Natural killer cell (primary cell): ENCODE measurements around the gene EIF3A. TPM values are rescaled to one million over a fixed set of nuclear protein-coding genes. Genes with fewer than 3 reads are reported as not detected.

ENCODE experiments used
- ATAC-seq, 3 donors: fragments of 150-1000 bp in 2 of 3; fragments of 200-7000 bp in 1 of 3; cut with Tn5 transposase; 1 replicate in 1 of 3; 2 replicates in 2 of 3; pipeline ENCODE4 v1.10.0; 2021; ENCODE audit warnings: mild to moderate bottlenecking in 2 of 3, moderate library complexity in 2 of 3
- DNase-seq, 2 donors: peaks; one replicate each; pipeline versions ENCODE4 v3.0.0 to v3.0.0-alpha.2; 2013 to 2021; ENCODE audit warnings: mixed read lengths in 1 of 2
- H3K27ac ChIP-seq: one replicate; pipeline ENCODE4 v1.5.1; 2013; ENCODE audit warnings: mild to moderate bottlenecking, low read length
- H3K27me3 ChIP-seq: one replicate; pipeline ENCODE4 v1.6.1; 2013; ENCODE audit warnings: low read length; ENCODE audit not compliant: control insufficient read depth, insufficient read depth
- H3K36me3 ChIP-seq: one replicate; pipeline ENCODE4 v1.6.1; 2013; ENCODE audit warnings: low read length; ENCODE audit not compliant: control insufficient read depth, insufficient read depth
- H3K4me1 ChIP-seq: one replicate; pipeline ENCODE4 v1.6.1; 2013; ENCODE audit warnings: low read length; ENCODE audit not compliant: control insufficient read depth, insufficient read depth
- H3K4me3 ChIP-seq: one replicate; pipeline ENCODE4 v1.5.1; 2013; ENCODE audit warnings: low read length
- H3K9me3 ChIP-seq: one replicate; pipeline ENCODE4 v1.6.1; 2013; ENCODE audit warnings: low read length; ENCODE audit not compliant: control insufficient read depth, insufficient read depth
- H3K27ac Mint-ChIP-seq, 2 donors: one replicate each; pipeline ENCODE4 v1.8.0; 2022; ENCODE audit warnings: mild to moderate bottlenecking in 2 of 2, mixed read lengths in 2 of 2, moderate library complexity in 1 of 2
- H3K27me3 Mint-ChIP-seq, 2 donors: one replicate each; pipeline ENCODE4 v1.8.0; 2022; ENCODE audit warnings: low read depth in 2 of 2, mixed read lengths in 2 of 2
- H3K36me3 Mint-ChIP-seq: one replicate; pipeline ENCODE4 v1.8.0; 2022; ENCODE audit warnings: mixed read lengths
- H3K4me1 Mint-ChIP-seq, 2 donors: one replicate each; pipeline ENCODE4 v1.8.0; 2022; ENCODE audit warnings: mixed read lengths in 2 of 2
- H3K4me3 Mint-ChIP-seq: one replicate; pipeline ENCODE4 v1.8.0; 2022; ENCODE audit warnings: mild to moderate bottlenecking, moderate library complexity, mixed read lengths
- H3K9me3 Mint-ChIP-seq, 2 donors: one replicate each; pipeline ENCODE4 v1.8.0; 2022; ENCODE audit warnings: mixed read lengths in 2 of 2
- WGBS: methylation state at CpG from one replicate; pipeline ENCODE4 v1.1.7; 2013; ENCODE audit warnings: missing lambda C conversion rate; ENCODE audit not compliant: insufficient coverage; 5-methylcytosine and 5-hydroxymethylcytosine counted together
- intact Hi-C: fragments of 100-400 bp; cut with micrococcal nuclease; formaldehyde crosslinking; loops from one replicate; pipeline ENCODE4 v1.14.2; 2022
- total RNA-seq, 4 donors: library from RNA; stranded (reverse); fragments of 120-200 nt in 1 of 4; gene quantifications; one replicate each; pipeline versions ENCODE4 v1.2.3 to v1.2.4, GENCODE V29; 2013 to 2022
- TF ChIP-seq, protein P1 (sequence below): fragments of 200-600 bp; IDR thresholded peaks from one replicate; pipeline ENCODE4 v1.8.0; 2022; ENCODE audit warnings: antibody characterized with exemption

The EIF3A gene
- total RNA-seq, 3 donors from 2014 or later (not counting 1 experiment from before 2014, with no cell fraction given) = 102 to 115 (median 110) TPM

DNA sequence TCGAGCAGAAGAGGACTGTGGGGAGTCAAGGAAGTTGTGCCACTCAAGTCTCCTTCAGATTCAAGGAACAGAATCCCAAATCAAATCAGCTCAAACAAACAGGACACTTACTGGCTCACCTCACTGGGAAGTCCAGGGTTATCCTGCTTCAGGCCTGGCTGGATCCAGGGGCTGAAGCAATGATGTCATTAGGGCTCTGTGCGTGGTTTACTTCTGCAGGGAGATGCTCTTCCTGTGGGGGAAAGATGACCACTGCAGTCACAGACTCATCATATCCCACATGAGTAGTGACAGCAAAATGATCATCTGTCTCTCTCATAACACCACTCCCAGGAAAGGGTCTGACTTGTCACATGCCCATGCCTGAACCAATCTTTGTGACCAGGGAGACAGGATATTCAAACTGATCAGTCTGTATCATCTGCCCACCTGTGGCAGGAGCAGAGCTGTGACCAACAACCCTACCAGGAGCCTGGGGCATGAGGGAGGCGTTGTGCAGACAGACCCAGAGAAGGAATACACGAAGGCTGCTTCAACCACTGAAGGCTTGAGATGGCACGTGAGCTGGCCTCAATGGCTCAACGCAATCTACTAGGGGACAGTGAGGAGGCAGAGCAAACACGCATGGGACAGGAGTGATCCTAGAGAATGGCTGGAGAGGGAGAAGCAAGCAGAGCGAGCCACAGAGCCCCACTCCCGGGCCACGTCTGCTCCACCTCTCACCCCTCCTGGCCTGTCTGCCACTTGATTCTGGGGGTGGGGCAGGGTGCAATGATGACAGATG, 78.7 kb downstream of the EIF3A start:
- Mint-ChIP-seq H3K4me1 (no peaks in the 10 kb centered on the region), H3K27ac (no peak overlapping the region), H3K4me3 (no peak overlapping the region), H3K9me3 (no peaks in the 10 kb centered on the region), H3K27me3 (peaks cover 14 to 18% of the 10 kb centered on the region in 2 donors), H3K36me3 (no peaks in the 10 kb centered on the region)
- intact Hi-C loops = no loop called here
- Histone ChIP-seq H3K27me3 (peaks cover 2% of the 10 kb centered on the region), H3K4me3 (no peak overlapping the region), H3K9me3 (no peaks in the 10 kb centered on the region), H3K36me3 (no peaks in the 10 kb centered on the region), H3K27ac (no peak overlapping the region), H3K4me1 (no peaks in the 10 kb centered on the region)
- ATAC-seq = no peak
- no peak for DNase-seq
- WGBS = 86% methylated on average over 8 of the region's 10 CpGs
- TF ChIP-seq, protein P1, sequence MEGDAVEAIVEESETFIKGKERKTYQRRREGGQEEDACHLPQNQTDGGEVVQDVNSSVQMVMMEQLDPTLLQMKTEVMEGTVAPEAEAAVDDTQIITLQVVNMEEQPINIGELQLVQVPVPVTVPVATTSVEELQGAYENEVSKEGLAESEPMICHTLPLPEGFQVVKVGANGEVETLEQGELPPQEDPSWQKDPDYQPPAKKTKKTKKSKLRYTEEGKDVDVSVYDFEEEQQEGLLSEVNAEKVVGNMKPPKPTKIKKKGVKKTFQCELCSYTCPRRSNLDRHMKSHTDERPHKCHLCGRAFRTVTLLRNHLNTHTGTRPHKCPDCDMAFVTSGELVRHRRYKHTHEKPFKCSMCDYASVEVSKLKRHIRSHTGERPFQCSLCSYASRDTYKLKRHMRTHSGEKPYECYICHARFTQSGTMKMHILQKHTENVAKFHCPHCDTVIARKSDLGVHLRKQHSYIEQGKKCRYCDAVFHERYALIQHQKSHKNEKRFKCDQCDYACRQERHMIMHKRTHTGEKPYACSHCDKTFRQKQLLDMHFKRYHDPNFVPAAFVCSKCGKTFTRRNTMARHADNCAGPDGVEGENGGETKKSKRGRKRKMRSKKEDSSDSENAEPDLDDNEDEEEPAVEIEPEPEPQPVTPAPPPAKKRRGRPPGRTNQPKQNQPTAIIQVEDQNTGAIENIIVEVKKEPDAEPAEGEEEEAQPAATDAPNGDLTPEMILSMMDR = no peak

DNA sequence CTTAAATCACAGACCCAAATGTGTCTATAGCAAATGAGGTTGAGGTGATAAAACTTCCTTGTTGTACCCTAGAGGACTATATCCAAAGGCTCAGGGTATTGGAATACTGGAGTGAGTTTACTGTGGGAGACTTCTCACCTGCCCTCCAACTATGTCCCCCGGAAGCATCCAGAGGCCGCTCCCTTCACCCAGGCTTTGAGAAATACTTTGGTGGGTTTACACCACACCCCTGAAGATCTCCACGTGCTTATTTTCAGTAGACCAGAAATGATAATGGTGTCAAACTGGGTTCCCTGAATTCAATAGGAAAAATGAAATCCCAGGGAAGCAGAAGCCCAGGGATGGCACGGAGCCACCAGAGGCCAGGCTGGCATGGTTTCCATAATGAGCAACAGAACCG, 82.4 kb downstream of the EIF3A start:
- H3K4me3 Mint-ChIP-seq = no peak overlapping the region
- H3K4me1 ChIP-seq = no peaks in the 10 kb centered on the region
- no peaks in the 10 kb centered on the region for H3K36me3 Mint-ChIP-seq
- H3K27me3 Mint-ChIP-seq = peaks cover 10 to 25% of the 10 kb centered on the region in 2 donors
- TF ChIP-seq, protein P1 = no peak
- H3K27ac ChIP-seq = no peak overlapping the region
- 89% methylated on average over 5 of the region's 5 CpGs for WGBS
- intact Hi-C loops = no loop called here
- no peak overlapping the region for H3K27ac Mint-ChIP-seq
- H3K36me3 ChIP-seq = no peaks in the 10 kb centered on the region
- H3K27me3 ChIP-seq = peaks cover 2% of the 10 kb centered on the region
- H3K4me1 Mint-ChIP-seq = no peaks in the 10 kb centered on the region
- no peak overlapping the region for H3K4me3 ChIP-seq
- no peaks in the 10 kb centered on the region for H3K9me3 ChIP-seq
- H3K9me3 Mint-ChIP-seq = no peaks in the 10 kb centered on the region
- DNase-seq (no peak), ATAC-seq (no peak)

DNA sequence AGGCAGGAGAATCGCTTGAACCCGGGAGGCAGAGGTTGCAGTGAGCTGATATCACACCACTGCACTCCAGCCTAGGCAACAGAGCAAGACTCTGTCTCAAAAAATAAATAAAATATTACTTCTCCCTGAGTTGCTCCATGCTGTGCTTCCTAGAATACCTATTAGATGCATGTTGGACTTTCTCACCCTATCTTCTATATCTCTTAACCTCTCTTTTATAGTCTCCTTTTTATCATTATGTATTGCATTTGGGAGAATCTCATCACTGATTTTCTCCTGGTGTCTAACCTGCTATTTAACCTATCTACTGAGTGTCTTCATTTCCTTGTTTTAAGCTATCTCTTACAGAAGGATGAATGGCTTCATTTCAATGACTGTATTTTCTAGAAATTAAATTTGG, 83.2 kb downstream of the EIF3A start:
- no peaks in the 10 kb centered on the region for H3K4me1 ChIP-seq
- TF ChIP-seq, protein P1 = no peak
- DNase-seq (no peak), ATAC-seq (no peak)
- intact Hi-C loops = no loop called here
- Mint-ChIP-seq H3K27ac (no peak overlapping the region), H3K36me3 (no peaks in the 10 kb centered on the region), H3K4me1 (no peaks in the 10 kb centered on the region), H3K4me3 (no peak overlapping the region), H3K9me3 (no peaks in the 10 kb centered on the region), H3K27me3 (peaks cover 10 to 25% of the 10 kb centered on the region in 2 donors)
- WGBS = 97% methylated on average over 2 of the region's 2 CpGs
- no peak overlapping the region for H3K27ac ChIP-seq
- peaks cover 2% of the 10 kb centered on the region for H3K27me3 ChIP-seq
- no peak overlapping the region for H3K4me3 ChIP-seq
- H3K36me3 ChIP-seq = no peaks in the 10 kb centered on the region
- H3K9me3 ChIP-seq = no peaks in the 10 kb centered on the region

DNA sequence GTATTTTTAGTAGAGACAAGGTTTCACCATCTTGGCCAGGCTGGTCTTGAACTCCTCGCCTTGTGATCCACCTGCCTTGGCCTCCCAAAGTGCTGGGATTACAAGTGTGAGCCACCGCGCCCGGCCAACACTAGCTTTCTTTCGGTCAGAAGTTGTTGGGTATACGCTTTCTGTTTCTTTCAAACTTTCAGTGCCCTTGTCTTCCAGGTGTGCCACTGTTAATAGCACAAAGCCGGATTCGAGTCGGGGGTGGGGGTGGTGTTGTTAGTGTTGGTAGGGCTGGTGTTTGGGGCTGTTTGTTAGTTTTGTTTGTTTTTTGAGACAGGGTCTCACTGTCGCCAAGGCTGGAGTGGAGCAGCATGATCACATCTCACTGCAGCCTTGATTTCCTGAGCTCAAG, 84.9 kb downstream of the EIF3A start:
- H3K9me3 ChIP-seq = no peaks in the 10 kb centered on the region
- TF ChIP-seq, protein P1 = no peak
- ATAC-seq (no peak), DNase-seq (no peak)
- H3K27me3 ChIP-seq = peaks cover 2% of the 10 kb centered on the region
- H3K27ac Mint-ChIP-seq = no peak overlapping the region
- no peaks in the 10 kb centered on the region for H3K36me3 Mint-ChIP-seq
- no peaks in the 10 kb centered on the region for H3K9me3 Mint-ChIP-seq
- intact Hi-C loops = no loop called here
- no peaks in the 10 kb centered on the region for H3K4me1 ChIP-seq
- H3K4me1 Mint-ChIP-seq = no peaks in the 10 kb centered on the region
- H3K27ac ChIP-seq = no peak overlapping the region
- no peak overlapping the region for H3K4me3 Mint-ChIP-seq
- H3K27me3 Mint-ChIP-seq = peaks cover 5 to 25% of the 10 kb centered on the region in 2 donors
- no peak overlapping the region for H3K4me3 ChIP-seq
- no peaks in the 10 kb centered on the region for H3K36me3 ChIP-seq
- 89% methylated on average over 10 of the region's 10 CpGs for WGBS
